Endothelial cell of umbilical vein (primary cell): ENCODE results near the gene UHRF1. TPM values are rescaled to one million over a fixed set of nuclear protein-coding genes. Genes with fewer than 3 reads are reported as not detected.

Experiments used
- BruUV-seq: library from RNA; stranded (reverse); fragments of 400-500 nt; replicated peaks from 2 replicates; lab custom pipeline; 2021; lab: Mats Ljungman, UMichigan
- CTCF ChIA-PET: fragments of 300-600, 350-600 bp; sonication (Branson Sonifier 250); formaldehyde crosslinking; loops from one replicate; lab custom pipeline; 2021; ENCODE audit warnings: antibody characterized with exemption, inconsistent platforms; lab: Charles Lee
- POLR2A ChIA-PET: fragments of 300-600, 350-600 bp; sonication (Branson Sonifier 250); formaldehyde crosslinking; loops from one replicate; lab custom pipeline; 2021; ENCODE audit warnings: antibody characterized with exemption, inconsistent platforms; lab: Charles Lee
- DNase-seq: peaks from one replicate; pipeline ENCODE4 v3.0.0-alpha.2; 2011; ENCODE audit warnings: low read depth, low spot score
- FAIRE-seq: peaks from 2 replicates; lab custom pipeline; 2011; peaks lifted over from hg19 to GRCh38; lab: Jason Lieb, UNC
- H2AFZ ChIP-seq: 2 replicates; pipeline ENCODE4 v1.6.0; 2012; ENCODE audit warnings: low read depth, low read length, control low read depth, inconsistent platforms
- H3K27ac ChIP-seq: 2 replicates; pipeline ENCODE4 v1.5.1; 2011; ENCODE audit warnings: low read depth, mild to moderate bottlenecking, control low read depth, low read length, moderate library complexity; ENCODE audit not compliant: insufficient read depth
- H3K27me3 ChIP-seq, 2 experiments: 2 replicates each; pipeline versions ENCODE4 v1.6.0 to v1.6.1; 2011; ENCODE audit warnings: low read length in 2 of 2, mixed read lengths in 1 of 2; ENCODE audit not compliant: control insufficient read depth in 2 of 2, insufficient read depth in 2 of 2
- H3K36me3 ChIP-seq, 2 experiments: 2 replicates in 1 of 2; 3 replicates in 1 of 2; pipeline ENCODE4 v1.5.1; 2011; ENCODE audit warnings: low read length in 2 of 2, mild to moderate bottlenecking in 1 of 2, moderate library complexity in 1 of 2; ENCODE audit not compliant: control insufficient read depth in 2 of 2, insufficient read depth in 2 of 2; ENCODE audit errors: extremely low read depth in 1 of 2
- H3K4me1 ChIP-seq: 3 replicates; pipeline ENCODE4 v1.5.1; 2011; ENCODE audit warnings: mild to moderate bottlenecking, low read length; ENCODE audit not compliant: control insufficient read depth, insufficient read depth; ENCODE audit errors: extremely low read depth
- H3K4me2 ChIP-seq: 2 replicates; pipeline ENCODE4 v1.6.1; 2011; ENCODE audit warnings: low read length, control low read depth, mixed read lengths; ENCODE audit not compliant: insufficient read depth
- H3K4me3 ChIP-seq, 3 experiments: fragments of 200-600 bp in 1 of 3; sonication (generic), shearing (Covaris generic) in 1 of 3; replicated peaks in 1 of 3; 2 replicates each; pipeline ENCODE4 v1.5.1; 2011 to 2016; ENCODE audit warnings: control low read depth in 3 of 3, low read length in 3 of 3, mild to moderate bottlenecking in 2 of 3, inconsistent platforms in 1 of 3, low read depth in 1 of 3, moderate library complexity in 1 of 3; ENCODE audit not compliant: insufficient read depth in 1 of 3
- H3K79me2 ChIP-seq: 2 replicates; pipeline ENCODE4 v1.6.0; 2012; ENCODE audit warnings: low read length, inconsistent platforms; ENCODE audit not compliant: control insufficient read depth, insufficient read depth
- H3K9ac ChIP-seq: replicated peaks from 2 replicates; pipeline ENCODE3; 2011; ENCODE audit warnings: low read length, control low read depth; ENCODE audit not compliant: insufficient read depth; ENCODE audit errors: extremely low read depth
- H3K9me1 ChIP-seq: replicated peaks from 3 replicates; pipeline ENCODE4 v1.6.0; 2011; ENCODE audit warnings: mild to moderate bottlenecking, low read length; ENCODE audit not compliant: control insufficient read depth, insufficient read depth; ENCODE audit errors: extremely low read depth
- H3K9me3 ChIP-seq: replicated peaks from 2 replicates; pipeline ENCODE4 v1.5.1; 2012; ENCODE audit warnings: low read length, inconsistent platforms; ENCODE audit not compliant: control insufficient read depth, insufficient read depth
- H4K20me1 ChIP-seq: replicated peaks from 2 replicates; pipeline ENCODE3; 2011; ENCODE audit warnings: mild to moderate bottlenecking, low read length; ENCODE audit not compliant: control insufficient read depth, insufficient read depth; ENCODE audit errors: extremely low read depth
- EZH2 ChIP-seq: IDR thresholded peaks from 2 replicates; pipeline ENCODE4 v1.6.1; 2012; ENCODE audit warnings: borderline replicate concordance, low read depth, mild to moderate bottlenecking, moderate library complexity, low read length, inconsistent platforms; ENCODE audit not compliant: severe bottlenecking
- FOS ChIP-seq: IDR thresholded peaks from 2 replicates; pipeline ENCODE4 v1.6.1; 2011; ENCODE audit warnings: mild to moderate bottlenecking, low read length, moderate library complexity, borderline replicate concordance; ENCODE audit not compliant: insufficient read depth
- GATA2 ChIP-seq: IDR thresholded peaks from 2 replicates; pipeline ENCODE4 v1.7.0; 2011; ENCODE audit warnings: low read depth, mild to moderate bottlenecking, moderate library complexity, mixed read lengths, low read length; ENCODE audit not compliant: insufficient read length, insufficient read depth
- JUN ChIP-seq: IDR thresholded peaks from 2 replicates; pipeline ENCODE4 v1.6.1; 2011; ENCODE audit warnings: borderline replicate concordance, low read depth; ENCODE audit not compliant: insufficient read length, insufficient read depth
- MYC ChIP-seq: IDR thresholded peaks from one replicate; pipeline ENCODE4 v1.6.1; 2011; ENCODE audit warnings: mild to moderate bottlenecking, low read depth, low read length
- POLR2A ChIP-seq: IDR thresholded peaks from 2 replicates; pipeline ENCODE4 v1.6.1; 2012; ENCODE audit warnings: low read depth, mild to moderate bottlenecking, control low read depth, low read length
- POLR2AphosphoS5 ChIP-seq: IDR thresholded peaks from 2 replicates; pipeline ENCODE4 v1.6.1; 2012; ENCODE audit warnings: low read depth, mild to moderate bottlenecking, control low read depth, low read length, moderate library complexity; ENCODE audit not compliant: insufficient read depth
- dilution Hi-C: fragments of 300-500 bp; cut with MboI; formaldehyde crosslinking; loops from one replicate; pipeline ENCODE4 v1.15.0; 2019; ENCODE audit warnings: low sequenced_read_pairs; ENCODE audit not compliant: extremely low pct_ligation_motif_present
- intact Hi-C: fragments of 100-400 bp; cut with micrococcal nuclease; formaldehyde crosslinking; loops from one replicate; pipeline ENCODE4 v1.10.0; 2022
- polyA plus RNA-seq, 4 experiments: library from polyadenylated mRNA; depleted of rRNA in 3 of 4; stranded (reverse) in 3 of 4; unstranded in 1 of 4; fragments of >200 nt; gene quantifications; 2 replicates each; pipeline versions ENCODE4 v1.2.1 to v1.2.3, GENCODE V29; 2011 to 2012; ENCODE audit warnings: missing spikeins in 1 of 4
- total RNA-seq: library from RNA; stranded (reverse); gene quantifications from 2 replicates; pipeline ENCODE4 v1.2.3, GENCODE V29; 2021
- TF ChIP-seq, protein P1 (sequence below): IDR thresholded peaks from 2 replicates; pipeline ENCODE4 v1.6.1; 2011; ENCODE audit not compliant: insufficient read depth, insufficient read length
- TF ChIP-seq, protein P2 (sequence below), 2 donors: IDR thresholded peaks; 1 replicate in 1 of 2; 2 replicates in 1 of 2; pipeline ENCODE4 v1.5.1; 2011; ENCODE audit warnings: low read length in 2 of 2, mild to moderate bottlenecking in 2 of 2, moderate library complexity in 2 of 2, control low read depth in 1 of 2, inconsistent platforms in 1 of 2, low read depth in 1 of 2; ENCODE audit not compliant: insufficient read depth in 1 of 2; ENCODE audit errors: extremely low read depth in 1 of 2

The UHRF1 gene
- total and polyA plus RNA-seq, 2 donors (not counting 3 experiments of a cell fraction or from before 2014, with no cell fraction given): 13.3 to 76.8 TPM

DNA sequence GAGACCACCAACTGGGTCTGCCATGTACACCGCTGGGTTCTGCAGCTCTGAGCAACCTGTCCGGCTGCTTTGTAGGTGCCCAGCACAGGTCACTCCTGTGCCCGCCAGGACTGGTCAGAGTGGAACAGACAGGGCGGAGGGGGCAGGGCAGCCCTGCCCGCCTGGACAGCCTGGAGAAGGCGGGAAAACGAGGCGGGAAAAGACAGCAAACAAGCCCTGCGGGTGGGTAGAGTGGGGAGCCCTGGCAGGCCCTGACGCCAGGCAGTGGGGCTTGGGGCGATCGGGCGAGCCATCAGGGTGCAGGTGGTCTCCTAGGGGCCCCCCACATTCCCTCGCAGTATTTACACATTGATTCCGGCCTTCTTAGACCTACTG lies 533 bp upstream of the UHRF1 start:
- FAIRE-seq (no peak), DNase-seq (no peak)
- Histone ChIP-seq H3K79me2 (peaks cover 30% of the 10 kb centered on the region), H3K4me3 (no peak overlapping the region), H3K4me1 (peaks cover 19% of the 10 kb centered on the region), H3K36me3 (no peaks in the 10 kb centered on the region), H4K20me1 (no peaks in the 10 kb centered on the region), H3K9me3 (no peaks in the 10 kb centered on the region), H2AFZ (no peak overlapping the region), H3K27me3 (no peaks in the 10 kb centered on the region), H3K27ac (no peak overlapping the region), H3K9me1 (no peaks in the 10 kb centered on the region), H3K9ac (peak overlapping the region; percentile 65), H3K4me2 (peak overlapping the region; percentile 40)
- TF ChIP-seq POLR2AphosphoS5 (no peak), POLR2A (no peak), MYC (no peak), GATA2 (no peak), FOS (no peak), EZH2 (no peak), JUN (no peak)
- TF ChIP-seq, protein P1, sequence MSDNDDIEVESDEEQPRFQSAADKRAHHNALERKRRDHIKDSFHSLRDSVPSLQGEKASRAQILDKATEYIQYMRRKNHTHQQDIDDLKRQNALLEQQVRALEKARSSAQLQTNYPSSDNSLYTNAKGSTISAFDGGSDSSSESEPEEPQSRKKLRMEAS: no peak
- TF ChIP-seq, protein P2, sequence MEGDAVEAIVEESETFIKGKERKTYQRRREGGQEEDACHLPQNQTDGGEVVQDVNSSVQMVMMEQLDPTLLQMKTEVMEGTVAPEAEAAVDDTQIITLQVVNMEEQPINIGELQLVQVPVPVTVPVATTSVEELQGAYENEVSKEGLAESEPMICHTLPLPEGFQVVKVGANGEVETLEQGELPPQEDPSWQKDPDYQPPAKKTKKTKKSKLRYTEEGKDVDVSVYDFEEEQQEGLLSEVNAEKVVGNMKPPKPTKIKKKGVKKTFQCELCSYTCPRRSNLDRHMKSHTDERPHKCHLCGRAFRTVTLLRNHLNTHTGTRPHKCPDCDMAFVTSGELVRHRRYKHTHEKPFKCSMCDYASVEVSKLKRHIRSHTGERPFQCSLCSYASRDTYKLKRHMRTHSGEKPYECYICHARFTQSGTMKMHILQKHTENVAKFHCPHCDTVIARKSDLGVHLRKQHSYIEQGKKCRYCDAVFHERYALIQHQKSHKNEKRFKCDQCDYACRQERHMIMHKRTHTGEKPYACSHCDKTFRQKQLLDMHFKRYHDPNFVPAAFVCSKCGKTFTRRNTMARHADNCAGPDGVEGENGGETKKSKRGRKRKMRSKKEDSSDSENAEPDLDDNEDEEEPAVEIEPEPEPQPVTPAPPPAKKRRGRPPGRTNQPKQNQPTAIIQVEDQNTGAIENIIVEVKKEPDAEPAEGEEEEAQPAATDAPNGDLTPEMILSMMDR (IDR thresholded peaks at IDR 0.05; ENCODE audit: extremely low read depth in 1 of 2, insufficient read depth in 1 of 2, low read depth in 1 of 2, low read length in 2 of 2): no peak
- ChIA-PET CTCF (interaction anchor here (1.0 to 5.6 kb wide), 3 partner anchors 37 to 99 kb away, joined by 4 to 176 read pairs (median 13); partner anchors contain the start of gene PLIN3), POLR2A (no interaction called here)
- intact Hi-C loops (no loop called here), dilution Hi-C loops (no loop called here)
- no TSS peak for BruUV-seq
